ENCODE measurements around the gene DDAH1.

The DDAH1 gene

GRCh38 chr1:85502171-85502570 is 37.2 kb upstream of the DDAH1 start:
- no peaks in the 10 kb centered on the region for H3K36me3 ChIP-seq (ENCODE audit: control insufficient read depth in 1 of 2, insufficient read depth in 2 of 2, low read length in 2 of 2)
- no peak for DNase-seq
- H3K18ac ChIP-seq (ENCODE audit: low read length): no peak overlapping the region
- H3K4me2 ChIP-seq (ENCODE audit: low read length): no peak overlapping the region
- no peak overlapping the region for H3K27ac ChIP-seq (ENCODE audit: low read depth, low read length)
- peaks cover 0 to under 1% of the 10 kb centered on the region in 2 experiments for H3K4me1 ChIP-seq (ENCODE audit: control insufficient read depth in 1 of 2, insufficient read depth in 2 of 2, low read length in 2 of 2)
- no peak overlapping the region for H3K14ac ChIP-seq (ENCODE audit: low read length)
- H4K12ac ChIP-seq (ENCODE audit: low read depth, low read length): no peak overlapping the region
- H3K79me1 ChIP-seq (ENCODE audit: low read length): no peaks in the 10 kb centered on the region
- no peaks in the 10 kb centered on the region for H3K9me3 ChIP-seq (ENCODE audit: insufficient read depth, low read depth, low read length)
- H2BK5ac ChIP-seq (ENCODE audit: low read depth, low read length, poor library complexity): no peak overlapping the region
- no peak overlapping the region for H3K4me3 ChIP-seq (ENCODE audit: low read depth, low read length)
- H4K91ac ChIP-seq (ENCODE audit: low read depth, low read length): no peak overlapping the region
- H2BK12ac ChIP-seq (ENCODE audit: low read length): no peak overlapping the region
- H3K27me3 ChIP-seq (ENCODE audit: insufficient read depth, low read length): no peaks in the 10 kb centered on the region
- no peak overlapping the region for H3K4ac ChIP-seq (ENCODE audit: low read depth, low read length)
- no peak overlapping the region for H3K9ac ChIP-seq (ENCODE audit: low read length)
- no peak overlapping the region for H2AFZ ChIP-seq (ENCODE audit: insufficient read depth, low read length, poor library complexity)
- no peak overlapping the region for H3K23ac ChIP-seq (ENCODE audit: low read length)
- no peak overlapping the region for H2AK5ac ChIP-seq (ENCODE audit: low read length)
- no peak overlapping the region for H2BK120ac ChIP-seq (ENCODE audit: insufficient read depth, low read length, poor library complexity)
- WGBS (ENCODE audit: extremely low coverage, insufficient coverage, insufficient read length): no CpG with 5 or more reads among the region's 4 CpGs
- H3K79me2 ChIP-seq (ENCODE audit: control insufficient read depth, insufficient read depth, low read length, poor library complexity): no peaks in the 10 kb centered on the region
- no peak overlapping the region for H4K8ac ChIP-seq (ENCODE audit: low read depth, low read length)

- Histone ChIP-seq H3K9ac (ENCODE audit: low read length) (no peak overlapping the region), H2BK12ac (ENCODE audit: low read length) (no peak overlapping the region), H2AK5ac (ENCODE audit: low read length) (no peak overlapping the region)
These were observed 36.5 kb upstream of the DDAH1 start for GRCh38 chr1:85501355-85501898.

GRCh38 chr1:85496941-85497582 is 32.1 kb upstream of the DDAH1 start:
- no peak overlapping the region for H4K91ac ChIP-seq (ENCODE audit: low read depth, low read length)
- no peak overlapping the region for H3K4me3 ChIP-seq (ENCODE audit: low read depth, low read length)
- peak overlapping the region; percentile 19 for H3K27ac ChIP-seq (ENCODE audit: low read depth, low read length)
- H3K18ac ChIP-seq (ENCODE audit: low read length): no peak overlapping the region
- no peak overlapping the region for H2BK12ac ChIP-seq (ENCODE audit: low read length)
- no peaks in the 10 kb centered on the region for H3K36me3 ChIP-seq (ENCODE audit: control insufficient read depth in 1 of 2, insufficient read depth in 2 of 2, low read length in 2 of 2)
- H4K12ac ChIP-seq (ENCODE audit: low read depth, low read length): no peak overlapping the region
- no peak overlapping the region for H3K4ac ChIP-seq (ENCODE audit: low read depth, low read length)
- no peaks in the 10 kb centered on the region for H3K9me3 ChIP-seq (ENCODE audit: insufficient read depth, low read depth, low read length)
- no peak overlapping the region for H2BK120ac ChIP-seq (ENCODE audit: insufficient read depth, low read length, poor library complexity)
- H2BK5ac ChIP-seq (ENCODE audit: low read depth, low read length, poor library complexity): no peak overlapping the region
- H3K23ac ChIP-seq (ENCODE audit: low read length): no peak overlapping the region
- H3K9ac ChIP-seq (ENCODE audit: low read length): no peak overlapping the region
- peaks cover 4 to 13% of the 10 kb centered on the region in 2 experiments for H3K4me1 ChIP-seq (ENCODE audit: control insufficient read depth in 1 of 2, insufficient read depth in 2 of 2, low read length in 2 of 2)
- H2AK5ac ChIP-seq (ENCODE audit: low read length): no peak overlapping the region
- no peaks in the 10 kb centered on the region for H3K79me1 ChIP-seq (ENCODE audit: low read length)
- DNase-seq: peak in 1 of 2 donors; percentile 17
- WGBS (ENCODE audit: extremely low coverage, insufficient coverage, insufficient read length): no CpG with 5 or more reads among the region's 2 CpGs
- no peak overlapping the region for H4K8ac ChIP-seq (ENCODE audit: low read depth, low read length)
- no peaks in the 10 kb centered on the region for H3K79me2 ChIP-seq (ENCODE audit: control insufficient read depth, insufficient read depth, low read length, poor library complexity)
- H3K14ac ChIP-seq (ENCODE audit: low read length): no peak overlapping the region
- H3K27me3 ChIP-seq (ENCODE audit: insufficient read depth, low read length): no peaks in the 10 kb centered on the region
- no peak overlapping the region for H3K4me2 ChIP-seq (ENCODE audit: low read length)
- no peak overlapping the region for H2AFZ ChIP-seq (ENCODE audit: insufficient read depth, low read length, poor library complexity)

More at GRCh38 chr1:85501355-85501898, 36.5 kb upstream of the DDAH1 start:
- no peak overlapping the region for H4K91ac ChIP-seq (ENCODE audit: low read depth, low read length)
- H3K79me1 ChIP-seq (ENCODE audit: low read length): no peaks in the 10 kb centered on the region
- no peak overlapping the region for H3K14ac ChIP-seq (ENCODE audit: low read length)
- no peak overlapping the region for H3K18ac ChIP-seq (ENCODE audit: low read length)
- H3K27ac ChIP-seq (ENCODE audit: low read depth, low read length): no peak overlapping the region
- DNase-seq: no peak
- H3K27me3 ChIP-seq (ENCODE audit: insufficient read depth, low read length): no peaks in the 10 kb centered on the region
- H3K4me1 ChIP-seq (ENCODE audit: control insufficient read depth in 1 of 2, insufficient read depth in 2 of 2, low read length in 2 of 2): peaks cover 0 to 3% of the 10 kb centered on the region in 2 experiments
- no peak overlapping the region for H2BK120ac ChIP-seq (ENCODE audit: insufficient read depth, low read length, poor library complexity)
- H3K79me2 ChIP-seq (ENCODE audit: control insufficient read depth, insufficient read depth, low read length, poor library complexity): no peaks in the 10 kb centered on the region
- no peak overlapping the region for H2BK5ac ChIP-seq (ENCODE audit: low read depth, low read length, poor library complexity)
- no peak overlapping the region for H4K8ac ChIP-seq (ENCODE audit: low read depth, low read length)
- H3K36me3 ChIP-seq (ENCODE audit: control insufficient read depth in 1 of 2, insufficient read depth in 2 of 2, low read length in 2 of 2): no peaks in the 10 kb centered on the region
- no peaks in the 10 kb centered on the region for H3K9me3 ChIP-seq (ENCODE audit: insufficient read depth, low read depth, low read length)
- no peak overlapping the region for H4K12ac ChIP-seq (ENCODE audit: low read depth, low read length)
- H3K23ac ChIP-seq (ENCODE audit: low read length): no peak overlapping the region
- no peak overlapping the region for H3K4me2 ChIP-seq (ENCODE audit: low read length)
- H3K4ac ChIP-seq (ENCODE audit: low read depth, low read length): no peak overlapping the region
- no CpG with 5 or more reads among the region's 2 CpGs for WGBS (ENCODE audit: extremely low coverage, insufficient coverage, insufficient read length)
- no peak overlapping the region for H3K4me3 ChIP-seq (ENCODE audit: low read depth, low read length)
- H2AFZ ChIP-seq (ENCODE audit: insufficient read depth, low read length, poor library complexity): no peak overlapping the region

GRCh38 chr1:85495556-85495955 is 30.6 kb upstream of the DDAH1 start:
- H2BK5ac ChIP-seq (ENCODE audit: low read depth, low read length, poor library complexity): no peak overlapping the region
- H2BK120ac ChIP-seq (ENCODE audit: insufficient read depth, low read length, poor library complexity): no peak overlapping the region
- H3K27ac ChIP-seq (ENCODE audit: low read depth, low read length): no peak overlapping the region
- peak; percentile 93 to 97 for DNase-seq
- H4K12ac ChIP-seq (ENCODE audit: low read depth, low read length): no peak overlapping the region
- H3K18ac ChIP-seq (ENCODE audit: low read length): no peak overlapping the region
- H3K79me2 ChIP-seq (ENCODE audit: control insufficient read depth, insufficient read depth, low read length, poor library complexity): no peaks in the 10 kb centered on the region
- no peak overlapping the region for H2AFZ ChIP-seq (ENCODE audit: insufficient read depth, low read length, poor library complexity)
- no peaks in the 10 kb centered on the region for H3K36me3 ChIP-seq (ENCODE audit: control insufficient read depth in 1 of 2, insufficient read depth in 2 of 2, low read length in 2 of 2)
- no peak overlapping the region for H2AK5ac ChIP-seq (ENCODE audit: low read length)
- no peaks in the 10 kb centered on the region for H3K27me3 ChIP-seq (ENCODE audit: insufficient read depth, low read length)
- H3K9me3 ChIP-seq (ENCODE audit: insufficient read depth, low read depth, low read length): no peaks in the 10 kb centered on the region
- H3K4me1 ChIP-seq (ENCODE audit: control insufficient read depth in 1 of 2, insufficient read depth in 2 of 2, low read length in 2 of 2): peaks cover 4 to 13% of the 10 kb centered on the region in 2 experiments
- H3K14ac ChIP-seq (ENCODE audit: low read length): no peak overlapping the region
- no peak overlapping the region for H3K4ac ChIP-seq (ENCODE audit: low read depth, low read length)
- no peak overlapping the region for H3K23ac ChIP-seq (ENCODE audit: low read length)
- no peak overlapping the region for H3K4me3 ChIP-seq (ENCODE audit: low read depth, low read length)
- H3K9ac ChIP-seq (ENCODE audit: low read length): no peak overlapping the region
- no peaks in the 10 kb centered on the region for H3K79me1 ChIP-seq (ENCODE audit: low read length)
- peak overlapping the region; percentile 21 for H3K4me2 ChIP-seq (ENCODE audit: low read length)
- H2BK12ac ChIP-seq (ENCODE audit: low read length): no peak overlapping the region
- no CpG with 5 or more reads among the region's 6 CpGs for WGBS (ENCODE audit: extremely low coverage, insufficient coverage, insufficient read length)
- no peak overlapping the region for H4K8ac ChIP-seq (ENCODE audit: low read depth, low read length)
- no peak overlapping the region for H4K91ac ChIP-seq (ENCODE audit: low read depth, low read length)

Measured in trophoblast cell (in vitro differentiated cells and primary cell).